ENCODE data around the gene EGLN2. TPM values are rescaled to one million over a fixed set of nuclear protein-coding genes. Genes with fewer than 3 reads are reported as not detected.
A peak's percentile ranks its signal among the peaks of the same experiment; 100 is the strongest.

Gene EGLN2
- total RNA-seq, 2 experiments from 2014 or later, result 87.4 to 90.1 TPM

- Mint-ChIP-seq H3K9me3 (no peaks in the 10 kb centered on the region), H3K27me3 (no peaks in the 10 kb centered on the region), H3K4me1 (ENCODE audit: low read depth) (peaks cover 77% of the 10 kb centered on the region), H3K4me3 (peak overlapping the region; percentile 95), H3K36me3 (ENCODE audit: low read depth) (peaks cover 62% of the 10 kb centered on the region), H3K27ac (peak overlapping the region; percentile 83)
- POLR2A ChIA-PET, result interaction anchor here (0.6 to 2.9 kb wide), 7 partner anchors 26 to 190 kb away, joined by 3 to 12 read pairs (median 3); no protein-coding TSS in a partner anchor
- CTCF ChIA-PET, result interaction anchor here (0.7 to 4.5 kb wide), 6 partner anchors 27 to 143 kb away, joined by 3 to 36 read pairs (median 13); partner anchors contain the start of gene RAB4B
- no peak for DNase-seq
- no peak for ATAC-seq
- no peak for TF ChIP-seq CTCF (IDR thresholded peaks at IDR 0.05)
- intact Hi-C loops (cut with micrococcal nuclease), result loop anchor here (5.0 kb wide), 2 partner anchors 53 to 143 kb away; partner anchors contain the start of genes ACTMAP and SNRPA
These were observed 5.8 kb downstream of the EGLN2 start for GRCh38 chr19:40804783-40805242.

GRCh38 chr19:40805258-40805868, 6.4 kb downstream of the EGLN2 start:
- peak overlapping the region; percentile 95 for H3K4me3 Mint-ChIP-seq
- peaks cover 80% of the 10 kb centered on the region for H3K4me1 Mint-ChIP-seq (ENCODE audit: low read depth)
- no peak for TF ChIP-seq CTCF (IDR thresholded peaks at IDR 0.05)
- H3K27ac Mint-ChIP-seq, result peak overlapping the region; percentile 83
- ChIA-PET CTCF (interaction anchor here (0.6 to 4.5 kb wide), 7 partner anchors 9 to 170 kb away, joined by 3 to 36 read pairs (median 13); partner anchors contain the start of genes ACTMAP, NUMBL, RAB4B and SNRPA), POLR2A (interaction anchor here (0.6 to 2.9 kb wide), 5 partner anchors 50 to 191 kb away, joined by 3 to 12 read pairs (median 4); partner anchors contain the start of gene ACTMAP)
- intact Hi-C loops (cut with micrococcal nuclease), result no loop called here
- peaks cover 57% of the 10 kb centered on the region for H3K36me3 Mint-ChIP-seq (ENCODE audit: low read depth)
- H3K9me3 Mint-ChIP-seq, result no peaks in the 10 kb centered on the region
- ATAC-seq (no peak), DNase-seq (peak; percentile 63)
- H3K27me3 Mint-ChIP-seq, result no peaks in the 10 kb centered on the region

- intact Hi-C loops (cut with micrococcal nuclease), result no loop called here
- Mint-ChIP-seq H3K9me3 (no peaks in the 10 kb centered on the region), H3K27ac (peak overlapping the region; percentile 88), H3K36me3 (ENCODE audit: low read depth) (peaks cover 47% of the 10 kb centered on the region), H3K4me1 (ENCODE audit: low read depth) (peaks cover 75% of the 10 kb centered on the region), H3K27me3 (no peaks in the 10 kb centered on the region), H3K4me3 (peak overlapping the region; percentile 54)
- CTCF ChIA-PET, result interaction anchor here (0.6 to 4.5 kb wide), 25 partner anchors 8 to 172 kb away, joined by 3 to 36 read pairs (median 5); partner anchors contain the start of genes ACTMAP, COQ8B, EGLN2 and ITPKC
- peak; percentile 49 for ATAC-seq
- POLR2A ChIA-PET, result interaction anchor here (0.7 to 2.9 kb wide), 8 partner anchors 8 to 195 kb away, joined by 3 to 12 read pairs (median 4); partner anchors contain the start of genes ACTMAP and EGLN2
- peak; percentile 93 for TF ChIP-seq CTCF (IDR thresholded peaks at IDR 0.05)
- peak; percentile 90 for DNase-seq
These were observed 7.6 kb downstream of the EGLN2 start for GRCh38 chr19:40806423-40807146.

- Mint-ChIP-seq H3K36me3 (ENCODE audit: low read depth) (peaks cover 39% of the 10 kb centered on the region), H3K9me3 (no peaks in the 10 kb centered on the region), H3K27me3 (no peaks in the 10 kb centered on the region), H3K4me1 (ENCODE audit: low read depth) (peaks cover 73% of the 10 kb centered on the region), H3K4me3 (peak overlapping the region; percentile 54), H3K27ac (peak overlapping the region; percentile 88)
- ATAC-seq (no peak), DNase-seq (peak; percentile 51)
- TF ChIP-seq CTCF (IDR thresholded peaks at IDR 0.05), result peak; percentile 52
- CTCF ChIA-PET, result interaction anchor here (0.6 to 4.5 kb wide), 27 partner anchors 9 to 173 kb away, joined by 3 to 36 read pairs (median 5); partner anchors contain the start of genes ACTMAP, COQ8B, EGLN2 and ITPKC
- POLR2A ChIA-PET, result interaction anchor here (0.6 to 2.9 kb wide), 7 partner anchors 8 to 470 kb away, joined by 3 to 12 read pairs (median 3); partner anchors contain the start of gene EGLN2
- intact Hi-C loops (cut with micrococcal nuclease), result no loop called here
These were observed 8.4 kb downstream of the EGLN2 start for GRCh38 chr19:40807147-40808020.
